ENCODE measurements around the gene MAGED2.
"Not testable (repeated sequence)": the region's sequence is repeated elsewhere in the genome, so short reads cannot be mapped to it uniquely, and the experiment has no call there.

MAGED2 gene

GRCh38 chrX:54807524-54808108, at the start of gene MAGED2:
Gene MAGED2, plus strand, starts transcription at chrX:54807745. Its CDS starts 1,587 bp downstream, at chrX:54809332.
- no peak for DNase-seq

- no peak for DNase-seq
Measured at GRCh38 chrX:54758114-54759055, 49.2 kb upstream of the MAGED2 start.

GRCh38 chrX:54774391-54775094, 33.0 kb upstream of the MAGED2 start:
- not testable (repeated sequence) for DNase-seq

- no peak for DNase-seq
Measured at GRCh38 chrX:54776061-54776460, 31.5 kb upstream of the MAGED2 start.

GRCh38 chrX:54776987-54777672, 30.4 kb upstream of the MAGED2 start:
- DNase-seq = no peak

- no peak for DNase-seq
Measured at GRCh38 chrX:54785901-54786300, 21.6 kb upstream of the MAGED2 start.

- no peak for DNase-seq
Measured at GRCh38 chrX:54786967-54787366, 20.6 kb upstream of the MAGED2 start.

GRCh38 chrX:54788446-54788845, 19.1 kb upstream of the MAGED2 start:
- no peak for DNase-seq

GRCh38 chrX:54789405-54789804, 18.1 kb upstream of the MAGED2 start:
- not testable (repeated sequence) for DNase-seq

- DNase-seq = no peak
Measured at GRCh38 chrX:54794028-54794427, 13.5 kb upstream of the MAGED2 start.

- DNase-seq = no peak
Measured at GRCh38 chrX:54794795-54795194, 12.8 kb upstream of the MAGED2 start.

- DNase-seq = no peak
Measured at GRCh38 chrX:54798137-54798536, 9.4 kb upstream of the MAGED2 start, which contains the start of gene ITIH6. Gene ITIH6, minus strand, starts transcription at chrX:54798255. Its CDS starts 45 bp downstream, at chrX:54798210.

GRCh38 chrX:54799046-54799445, 8.5 kb upstream of the MAGED2 start:
- DNase-seq = no peak

GRCh38 chrX:54808109-54808604, 612 bp downstream of the MAGED2 start:
- DNase-seq = peak; percentile 9 to 39

GRCh38 chrX:54808605-54809483, 1.3 kb downstream of the MAGED2 start:
- peak; percentile 53 to 85 for DNase-seq

GRCh38 chrX:54810532-54810931, 3.0 kb downstream of the MAGED2 start:
- no peak for DNase-seq

GRCh38 chrX:54811301-54811885, 3.8 kb downstream of the MAGED2 start:
- no peak for DNase-seq

- DNase-seq = no peak
Measured at GRCh38 chrX:54812306-54812705, 4.8 kb downstream of the MAGED2 start.

GRCh38 chrX:54817220-54817820, 9.8 kb downstream of the MAGED2 start:
- no peak for DNase-seq

GRCh38 chrX:54818221-54818620, 10.7 kb downstream of the MAGED2 start:
- DNase-seq = no peak

- no peak for DNase-seq
Measured at GRCh38 chrX:54819201-54819600, 11.7 kb downstream of the MAGED2 start.
